GM12801 (cell line): ENCODE measurements around the gene CHST7.

Experiments used
- CTCF ChIP-seq: IDR thresholded peaks from one replicate; pipeline ENCODE4 v1.5.1; 2011; ENCODE audit warnings: control low read depth; ENCODE audit not compliant: insufficient read length; ENCODE audit errors: extremely low read depth

Gene CHST7

GRCh38 chrX:46571423-46572339, 1.9 kb upstream of the CHST7 start:
- TF ChIP-seq CTCF, result no peak

GRCh38 chrX:46572340-46572936, 1.1 kb upstream of the CHST7 start:
- TF ChIP-seq CTCF, result no peak

GRCh38 chrX:46573892-46574773, 568 bp downstream of the CHST7 start:
- TF ChIP-seq CTCF, result no peak

- no peak for TF ChIP-seq CTCF
Measured at GRCh38 chrX:46574774-46575381, 1.3 kb downstream of the CHST7 start.

GRCh38 chrX:46575586-46575985, 2.0 kb downstream of the CHST7 start:
- no peak for TF ChIP-seq CTCF

- TF ChIP-seq CTCF, result no peak
Measured at GRCh38 chrX:46575991-46576392, 2.4 kb downstream of the CHST7 start.

- no peak for TF ChIP-seq CTCF
Measured at GRCh38 chrX:46576458-46576857, 2.9 kb downstream of the CHST7 start.
